ENCODE data around the gene FSHR.

GRCh38 chr2:49110571-49110970, 43.7 kb downstream of the FSHR start:
- TF ChIP-seq, protein P1, sequence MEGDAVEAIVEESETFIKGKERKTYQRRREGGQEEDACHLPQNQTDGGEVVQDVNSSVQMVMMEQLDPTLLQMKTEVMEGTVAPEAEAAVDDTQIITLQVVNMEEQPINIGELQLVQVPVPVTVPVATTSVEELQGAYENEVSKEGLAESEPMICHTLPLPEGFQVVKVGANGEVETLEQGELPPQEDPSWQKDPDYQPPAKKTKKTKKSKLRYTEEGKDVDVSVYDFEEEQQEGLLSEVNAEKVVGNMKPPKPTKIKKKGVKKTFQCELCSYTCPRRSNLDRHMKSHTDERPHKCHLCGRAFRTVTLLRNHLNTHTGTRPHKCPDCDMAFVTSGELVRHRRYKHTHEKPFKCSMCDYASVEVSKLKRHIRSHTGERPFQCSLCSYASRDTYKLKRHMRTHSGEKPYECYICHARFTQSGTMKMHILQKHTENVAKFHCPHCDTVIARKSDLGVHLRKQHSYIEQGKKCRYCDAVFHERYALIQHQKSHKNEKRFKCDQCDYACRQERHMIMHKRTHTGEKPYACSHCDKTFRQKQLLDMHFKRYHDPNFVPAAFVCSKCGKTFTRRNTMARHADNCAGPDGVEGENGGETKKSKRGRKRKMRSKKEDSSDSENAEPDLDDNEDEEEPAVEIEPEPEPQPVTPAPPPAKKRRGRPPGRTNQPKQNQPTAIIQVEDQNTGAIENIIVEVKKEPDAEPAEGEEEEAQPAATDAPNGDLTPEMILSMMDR (IDR thresholded peaks at IDR 0.05; ENCODE audit: low read length) = no peak
- no peak for TF ChIP-seq EZH2phosphoT487 (IDR thresholded peaks at IDR 0.05; ENCODE audit: low read length)
- no peak for TF ChIP-seq EZH2 (optimal IDR thresholded peaks at IDR 0.05; ENCODE audit: low read depth, low read length)

All from MM.1S (cell line).